Measurements from ENCODE around the gene TSPAN13. TPM values are rescaled to one million over a fixed set of nuclear protein-coding genes. Genes with fewer than 3 reads are reported as not detected.

Gene TSPAN13
- total RNA-seq, 1 experiment from 2014 or later = 14.0 TPM

- H3K27ac Mint-ChIP-seq (ENCODE audit: low read depth, unreplicated experiment) = no peak overlapping the region
- TF ChIP-seq CTCF (IDR thresholded peaks at IDR 0.05; ENCODE audit: unreplicated experiment) = no peak
- no peak for DNase-seq (ENCODE audit: unreplicated experiment)
- peaks cover 15% of the 10 kb centered on the region for H3K4me1 Mint-ChIP-seq (ENCODE audit: insufficient read depth, unreplicated experiment)
- H3K9me3 Mint-ChIP-seq (ENCODE audit: unreplicated experiment) = no peaks in the 10 kb centered on the region
- no peaks in the 10 kb centered on the region for H3K36me3 Mint-ChIP-seq (ENCODE audit: insufficient read depth, unreplicated experiment)
- H3K4me3 Mint-ChIP-seq (ENCODE audit: unreplicated experiment) = no peak overlapping the region
- intact Hi-C loops (cut with micrococcal nuclease) = no loop called here
- ChIA-PET POLR2A (interaction anchor here (0.8 to 1.2 kb wide), 3 partner anchors 10 to 92 kb away, joined by 3 to 4 read pairs (median 3); no protein-coding TSS in a partner anchor), CTCF (interaction anchor here (0.7 to 1.3 kb wide), 3 partner anchors 44 to 118 kb away, joined by 3 to 4 read pairs (median 3); no protein-coding TSS in a partner anchor)
- H3K27me3 Mint-ChIP-seq (ENCODE audit: insufficient read depth, unreplicated experiment) = no peaks in the 10 kb centered on the region
- BruUV-seq (replicated peaks) = no TSS peak
Observed at GRCh38 chr7:16813232-16813616, 59.7 kb downstream of the TSPAN13 start.

- H3K27ac Mint-ChIP-seq (ENCODE audit: low read depth, unreplicated experiment) = no peak overlapping the region
- ChIA-PET POLR2A (no interaction called here), CTCF (no interaction called here)
- H3K27me3 Mint-ChIP-seq (ENCODE audit: insufficient read depth, unreplicated experiment) = no peaks in the 10 kb centered on the region
- H3K4me3 Mint-ChIP-seq (ENCODE audit: unreplicated experiment) = no peak overlapping the region
- BruUV-seq (replicated peaks) = no TSS peak
- no peaks in the 10 kb centered on the region for H3K36me3 Mint-ChIP-seq (ENCODE audit: insufficient read depth, unreplicated experiment)
- no peak for TF ChIP-seq CTCF (IDR thresholded peaks at IDR 0.05; ENCODE audit: unreplicated experiment)
- DNase-seq (ENCODE audit: unreplicated experiment) = no peak
- intact Hi-C loops (cut with micrococcal nuclease) = no loop called here
- peaks cover 16% of the 10 kb centered on the region for H3K4me1 Mint-ChIP-seq (ENCODE audit: insufficient read depth, unreplicated experiment)
- H3K9me3 Mint-ChIP-seq (ENCODE audit: unreplicated experiment) = no peaks in the 10 kb centered on the region
Observed at GRCh38 chr7:16815001-16815400, 61.4 kb downstream of the TSPAN13 start.

- ChIA-PET CTCF (interaction anchor here (1.3 to 1.4 kb wide), 2 partner anchors 31 to 99 kb away, joined by 3 to 4 read pairs; no protein-coding TSS in a partner anchor), POLR2A (interaction anchor here (0.5 to 1.6 kb wide), 3 partner anchors 46 to 553 kb away, joined by 3 to 4 read pairs (median 3); no protein-coding TSS in a partner anchor)
- no TSS peak for BruUV-seq (replicated peaks)
- no peak for TF ChIP-seq CTCF (IDR thresholded peaks at IDR 0.05; ENCODE audit: unreplicated experiment)
- intact Hi-C loops (cut with micrococcal nuclease) = no loop called here
- H3K27me3 Mint-ChIP-seq (ENCODE audit: insufficient read depth, unreplicated experiment) = no peaks in the 10 kb centered on the region
- peaks cover 12% of the 10 kb centered on the region for H3K4me1 Mint-ChIP-seq (ENCODE audit: insufficient read depth, unreplicated experiment)
- H3K4me3 Mint-ChIP-seq (ENCODE audit: unreplicated experiment) = no peak overlapping the region
- H3K9me3 Mint-ChIP-seq (ENCODE audit: unreplicated experiment) = no peaks in the 10 kb centered on the region
- no peak for DNase-seq (ENCODE audit: unreplicated experiment)
- H3K36me3 Mint-ChIP-seq (ENCODE audit: insufficient read depth, unreplicated experiment) = no peaks in the 10 kb centered on the region
- no peak overlapping the region for H3K27ac Mint-ChIP-seq (ENCODE audit: low read depth, unreplicated experiment)
Observed at GRCh38 chr7:16816824-16817223, 63.3 kb downstream of the TSPAN13 start.

GRCh38 chr7:16817536-16817935, 64.0 kb downstream of the TSPAN13 start:
- intact Hi-C loops (cut with micrococcal nuclease) = no loop called here
- no peak for TF ChIP-seq CTCF (IDR thresholded peaks at IDR 0.05; ENCODE audit: unreplicated experiment)
- no peak overlapping the region for H3K4me3 Mint-ChIP-seq (ENCODE audit: unreplicated experiment)
- H3K4me1 Mint-ChIP-seq (ENCODE audit: insufficient read depth, unreplicated experiment) = peaks cover 10% of the 10 kb centered on the region
- no TSS peak for BruUV-seq (replicated peaks)
- no peaks in the 10 kb centered on the region for H3K9me3 Mint-ChIP-seq (ENCODE audit: unreplicated experiment)
- POLR2A ChIA-PET = interaction anchor here (0.6 to 1.6 kb wide), 6 partner anchors 12 to 755 kb away, joined by 3 to 6 read pairs (median 4); no protein-coding TSS in a partner anchor
- CTCF ChIA-PET = interaction anchor here (0.7 to 1.4 kb wide), 7 partner anchors 9 to 122 kb away, joined by 3 to 8 read pairs (median 3); no protein-coding TSS in a partner anchor
- H3K27me3 Mint-ChIP-seq (ENCODE audit: insufficient read depth, unreplicated experiment) = no peaks in the 10 kb centered on the region
- peak; percentile 41 for DNase-seq (ENCODE audit: unreplicated experiment)
- peak overlapping the region; percentile 37 for H3K27ac Mint-ChIP-seq (ENCODE audit: low read depth, unreplicated experiment)
- H3K36me3 Mint-ChIP-seq (ENCODE audit: insufficient read depth, unreplicated experiment) = no peaks in the 10 kb centered on the region

Data from MCF 10A (cell line).